ENCODE results near the gene PRPF39. TPM values are rescaled to one million over a fixed set of nuclear protein-coding genes. Genes with fewer than 3 reads are reported as not detected.

The PRPF39 gene
- polyA plus RNA-seq, 2 of the 4 experiments (the other 2 are of a cell fraction) = 24.4 to 57.5 TPM

GRCh38 chr14:45104561-45104960, 20.6 kb downstream of the PRPF39 start:
- Histone ChIP-seq H3K4me1 (no peaks in the 10 kb centered on the region), H3K4me3 (no peak overlapping the region), H3K27ac (no peak overlapping the region), H3K9me3 (no peaks in the 10 kb centered on the region), H3K4me2 (no peak overlapping the region)
- 87% methylated on average over 1 of the region's 1 CpG for WGBS (ENCODE audit: missing lambda C conversion rate)
- ChIA-PET POLR2A (interaction anchor here (1.0 kb wide), 1 partner anchor 9 kb away, joined by 3 read pairs; no protein-coding TSS in a partner anchor), CTCF (no interaction called here)
- FAIRE-seq = no peak
- TF ChIP-seq NPAS2 (CRISPR knock-in tag; IDR thresholded peaks at IDR 0.05; ENCODE audit: borderline replicate concordance) (no peak), PHF8 (IDR thresholded peaks at IDR 0.05; ENCODE audit: borderline replicate concordance, low read depth) (no peak), MAFK (IDR thresholded peaks at IDR 0.05; ENCODE audit: partially characterized antibody) (no peak), JUN (IDR thresholded peaks at IDR 0.05) (no peak), ESRRA (IDR thresholded peaks at IDR 0.05; ENCODE audit: borderline replicate concordance, low read length) (no peak), MAZ (IDR thresholded peaks at IDR 0.05; ENCODE audit: borderline replicate concordance, low read depth, low read length) (no peak), FOXS1 (CRISPR knock-in tag; IDR thresholded peaks at IDR 0.05) (no peak), RNF2 (IDR thresholded peaks at IDR 0.05; ENCODE audit: borderline replicate concordance, low read depth) (no peak), POLR2AphosphoS2 (conservative IDR thresholded peaks at IDR 0.05; ENCODE audit: low read length) (no peak), ZC3H11A (IDR thresholded peaks at IDR 0.05) (no peak), ZFP36 (IDR thresholded peaks at IDR 0.05; ENCODE audit: borderline replicate concordance, partially characterized antibody) (no peak)
- no peak for DNase-seq (ENCODE audit: low read depth in 1 of 2, low spot score in 1 of 2)
- no peak for ATAC-seq

- peak; percentile 68 to 92; a peak in 5 of 6 replicates for ATAC-seq
- WGBS (ENCODE audit: missing lambda C conversion rate) = 23% methylated on average over 6 of the region's 6 CpGs
- POLR2A ChIA-PET = interaction anchor here (0.6 to 1.0 kb wide), 2 partner anchors 8 to 29 kb away, joined by 3 to 5 read pairs; partner anchors contain the start of gene PRPF39
- Histone ChIP-seq H3K27ac (peak overlapping the region in 1 of 2 experiments; percentile 58; a peak in 4 of 6 replicates), H3K4me3 (peak overlapping the region; percentile 4; the same call in 1 of the 3 replicates), H3K4me1 (peaks cover 30% of the 10 kb centered on the region), H3K4me2 (peak overlapping the region; percentile 65), H3K9me3 (no peaks in the 10 kb centered on the region)
- peak; percentile 95 for FAIRE-seq
- DNase-seq (ENCODE audit: low read depth in 1 of 2, low spot score in 1 of 2) = peak; percentile 12 to 77
- CTCF ChIA-PET = interaction anchor here (1.5 kb wide), 1 partner anchor 199 kb away, joined by 4 read pairs; no protein-coding TSS in a partner anchor
- TF ChIP-seq EHF (CRISPR knock-in tag; IDR thresholded peaks at IDR 0.05) = no peak
- no peak for TF ChIP-seq KDM1A (IDR thresholded peaks at IDR 0.05; ENCODE audit: low read depth)
- no peak for TF ChIP-seq USF2 (IDR thresholded peaks at IDR 0.05)
- TF ChIP-seq GATA3 (IDR thresholded peaks at IDR 0.05; ENCODE audit: borderline replicate concordance) = peak; percentile 82
- no peak for TF ChIP-seq HDAC2 (IDR thresholded peaks at IDR 0.05)
- no peak; the same call in 1 of the 2 replicates for TF ChIP-seq FOSB (CRISPR knock-in tag; IDR thresholded peaks at IDR 0.05)
- no peak for TF ChIP-seq POLR2A (IDR thresholded peaks at IDR 0.05; ENCODE audit: low read length)
- TF ChIP-seq FOXS1 (CRISPR knock-in tag; IDR thresholded peaks at IDR 0.05) = no peak
Measured at GRCh38 chr14:45112896-45113781, 29.2 kb downstream of the PRPF39 start.

GRCh38 chr14:45114327-45114726, 30.4 kb downstream of the PRPF39 start:
- DNase-seq (ENCODE audit: low read depth in 1 of 2, low spot score in 1 of 2) (no peak), ATAC-seq (no peak), FAIRE-seq (no peak)
- Histone ChIP-seq H3K4me2 (peak overlapping the region; percentile 65; the same call in 2 of the 3 replicates), H3K4me1 (peaks cover 30% of the 10 kb centered on the region), H3K27ac (no peak overlapping the region), H3K4me3 (no peak overlapping the region), H3K9me3 (no peaks in the 10 kb centered on the region)
- ChIA-PET CTCF (no interaction called here), POLR2A (interaction anchor here (0.7 kb wide), 1 partner anchor 20 kb away, joined by 7 read pairs; no protein-coding TSS in a partner anchor)
- WGBS (ENCODE audit: missing lambda C conversion rate) = 74% methylated on average over 3 of the region's 3 CpGs
- no peak for TF ChIP-seq MAZ (IDR thresholded peaks at IDR 0.05; ENCODE audit: borderline replicate concordance, low read depth, low read length)
- no peak for TF ChIP-seq ZNF302 (CRISPR knock-in tag; IDR thresholded peaks at IDR 0.05)
- TF ChIP-seq TP53 (CRISPR knock-in tag; IDR thresholded peaks at IDR 0.05) = no peak
- TF ChIP-seq EP300 (IDR thresholded peaks at IDR 0.05) = no peak
- TF ChIP-seq EHF (CRISPR knock-in tag; IDR thresholded peaks at IDR 0.05) = no peak
- no peak for TF ChIP-seq SREBF2 (IDR thresholded peaks at IDR 0.05)
- no peak for TF ChIP-seq FOSB (CRISPR knock-in tag; IDR thresholded peaks at IDR 0.05)
- no peak for TF ChIP-seq RNF2 (IDR thresholded peaks at IDR 0.05; ENCODE audit: borderline replicate concordance, low read depth)
- no peak for TF ChIP-seq SMC3 (IDR thresholded peaks at IDR 0.05)
- TF ChIP-seq FOSL2 (IDR thresholded peaks at IDR 0.05) = no peak
- no peak for TF ChIP-seq FOSL2 (CRISPR knock-in tag; IDR thresholded peaks at IDR 0.05)
- TF ChIP-seq ATOH8 (CRISPR knock-in tag; IDR thresholded peaks at IDR 0.05; ENCODE audit: low read depth) = no peak
- TF ChIP-seq POLR2A (IDR thresholded peaks at IDR 0.05; ENCODE audit: low read length) = no peak
